Left ventricle myocardium superior (tissue), 1 donor: ENCODE measurements around the gene CCDC85C. TPM values are rescaled to one million over a fixed set of nuclear protein-coding genes. Genes with fewer than 3 reads are reported as not detected.
A peak's percentile ranks its signal among the peaks of the same experiment; 100 is the strongest.

ENCODE experiments used
- ATAC-seq: fragments of 200-7000 bp; cut with Tn5 transposase; one replicate; pipeline ENCODE4 v1.9.1; 2020; ENCODE audit warnings: mild to moderate bottlenecking, moderate library complexity
- DNase-seq: peaks from one replicate; pipeline ENCODE4 v3.0.0-alpha.2; 2020
- intact Hi-C: fragments of 100-400 bp; cut with micrococcal nuclease; formaldehyde crosslinking; loops from one replicate; pipeline ENCODE4 v1.11.0; 2022
- total RNA-seq: library from RNA; stranded (reverse); fragmentation: NEBNext Ultra II Directional; extraction: Animal tissue kit (Norgen Biotek cat#: 25700); gene quantifications from one replicate; pipeline ENCODE4 v1.2.1, GENCODE V29; 2021
- donor health status: DM: no; HTN: yes; CAD: no; lungs with severe emphysema.

CCDC85C gene
- total RNA-seq, 1 donor from 2014 or later = 49.3 TPM

DNA sequence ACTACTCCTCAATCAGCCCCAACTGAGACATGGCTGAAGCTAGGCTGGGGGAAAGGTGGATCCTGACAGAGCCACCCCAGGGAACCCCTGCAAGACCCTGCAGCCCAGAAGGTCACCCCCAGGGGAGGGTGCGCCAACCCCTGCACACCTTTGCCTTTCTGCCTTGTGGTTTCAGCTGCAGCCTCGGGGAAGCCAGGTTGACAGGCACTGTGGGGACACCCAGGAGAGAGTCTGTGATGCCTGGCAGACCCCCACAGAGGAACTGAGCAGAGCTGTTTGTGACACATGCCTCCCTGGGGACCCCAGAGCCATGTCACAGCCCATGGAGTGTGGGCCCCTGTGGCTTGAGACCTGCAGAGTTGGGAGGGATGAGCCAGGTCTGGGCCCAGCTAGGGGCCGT is 29.1 kb upstream of the CCDC85C start:
- ATAC-seq = no peak
- DNase-seq = no peak
- intact Hi-C loops = no loop called here

GRCh38 chr14:99632410-99633035 is 28.5 kb upstream of the CCDC85C start:
- DNase-seq (no peak), ATAC-seq (no peak)
- intact Hi-C loops = no loop called here

- intact Hi-C loops = no loop called here
- DNase-seq (no peak), ATAC-seq (no peak)
Observed at GRCh38 chr14:99630202-99630601, 26.2 kb upstream of the CCDC85C start.

DNA sequence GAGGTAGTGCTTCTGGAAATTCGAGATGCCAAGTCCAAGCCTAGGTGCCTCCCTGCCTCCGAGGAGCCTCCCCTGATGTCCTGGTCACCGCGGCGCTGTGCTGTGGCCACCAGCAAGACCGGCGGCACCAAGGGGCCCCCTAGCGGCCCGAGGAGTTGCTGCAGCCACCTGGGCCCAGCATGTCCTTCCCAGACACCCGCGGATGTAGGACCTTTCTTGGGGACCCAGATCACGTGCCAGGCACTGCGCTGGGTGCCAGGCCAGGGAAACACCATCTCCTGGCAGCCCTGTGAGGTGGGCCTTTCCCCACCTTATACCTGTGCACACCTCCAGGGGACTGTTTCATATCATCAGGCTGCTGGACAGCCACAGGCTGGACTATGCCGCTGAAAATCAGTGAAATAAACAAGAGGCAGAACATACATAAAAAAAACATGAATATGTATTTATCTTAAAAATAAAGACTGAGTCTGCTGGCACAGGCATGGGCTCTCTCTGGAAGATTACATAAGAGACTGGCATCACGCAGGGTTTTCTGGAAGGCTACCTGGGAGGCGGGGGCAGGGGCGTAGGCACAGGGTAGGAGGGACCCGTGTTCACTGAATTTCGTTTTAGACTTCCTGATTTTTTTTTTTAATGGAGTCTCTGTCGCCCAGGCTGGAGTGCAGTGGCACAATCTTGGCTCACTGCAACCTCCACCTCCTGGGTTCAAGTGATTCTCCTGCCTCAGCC is 25.0 kb upstream of the CCDC85C start:
- intact Hi-C loops = loop anchor here (5.0 kb wide), 1 partner anchor 107 kb away; no protein-coding TSS in a partner anchor
- peak; percentile 88 for DNase-seq
- peak; percentile 92 for ATAC-seq

- no peak for DNase-seq
- intact Hi-C loops = loop anchor here (5.0 kb wide), 1 partner anchor 105 kb away; no protein-coding TSS in a partner anchor
- no peak for ATAC-seq
Observed at GRCh38 chr14:99627510-99628381, 23.7 kb upstream of the CCDC85C start.

DNA sequence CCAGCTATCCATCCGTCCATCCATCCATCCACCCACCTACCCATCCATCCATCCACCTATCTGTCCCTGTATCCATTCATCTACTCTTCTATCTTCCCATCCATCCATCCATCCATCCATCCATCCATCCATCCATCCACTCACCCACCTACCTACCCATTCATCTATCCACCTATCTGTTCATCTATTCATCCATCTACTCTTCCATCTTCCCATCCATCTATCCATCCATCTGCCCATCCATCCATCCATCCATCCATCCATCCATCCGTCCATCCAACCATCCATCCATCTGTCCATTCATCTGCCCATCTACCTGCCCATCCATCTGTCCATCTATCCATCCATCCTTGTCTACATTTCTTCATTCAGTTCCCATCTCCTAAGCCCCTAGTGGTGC is 23.1 kb upstream of the CCDC85C start:
- ATAC-seq = no peak
- intact Hi-C loops = loop anchor here (5.0 kb wide), 1 partner anchor 105 kb away; no protein-coding TSS in a partner anchor
- DNase-seq = no peak

GRCh38 chr14:99626041-99626648 is 22.1 kb upstream of the CCDC85C start:
- DNase-seq (no peak), ATAC-seq (no peak)
- intact Hi-C loops = loop anchor here (5.0 kb wide), 1 partner anchor 104 kb away; no protein-coding TSS in a partner anchor

DNA sequence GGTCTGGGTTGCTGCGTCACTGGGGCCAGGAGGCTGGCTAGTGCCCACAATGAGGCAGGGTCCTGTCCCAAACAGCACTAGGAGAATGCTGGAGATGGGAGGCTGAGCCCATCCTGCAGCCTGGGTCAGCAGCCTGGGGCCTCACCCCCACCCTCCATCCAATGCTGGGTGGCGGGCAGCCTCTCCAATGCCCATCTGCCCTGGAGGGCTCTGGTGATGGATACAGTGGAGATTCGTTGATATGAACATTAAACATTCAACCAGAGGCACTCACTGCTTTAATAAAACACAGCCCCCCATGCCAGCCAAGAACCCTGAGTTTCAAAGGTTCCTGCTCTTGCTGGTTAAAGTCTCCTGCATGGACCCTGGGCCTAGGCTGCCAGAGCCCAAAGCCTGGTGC is 21.5 kb upstream of the CCDC85C start:
- ATAC-seq (no peak), DNase-seq (no peak)
- intact Hi-C loops = loop anchor here (5.0 kb wide), 1 partner anchor 103 kb away; no protein-coding TSS in a partner anchor

DNA sequence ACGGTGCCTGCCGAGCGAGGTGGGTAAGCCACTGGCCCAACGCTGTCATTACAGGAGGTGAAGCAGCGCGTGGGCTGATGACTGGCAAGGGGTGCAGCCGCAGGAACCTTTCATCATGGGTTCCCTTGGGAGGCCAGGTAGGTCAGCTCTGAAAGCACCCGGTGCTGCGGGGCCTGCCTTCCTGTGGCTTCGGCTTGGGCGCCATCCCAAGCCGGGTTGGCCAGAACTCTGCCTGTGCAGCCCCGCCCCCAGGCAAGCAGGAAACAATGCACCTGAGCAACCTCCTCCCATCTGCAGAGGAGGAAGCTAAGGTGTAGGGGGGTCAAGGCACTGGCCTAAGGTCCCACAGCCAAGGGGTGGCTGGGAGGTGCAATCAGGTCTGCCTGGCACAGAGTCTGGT is 21.0 kb upstream of the CCDC85C start:
- intact Hi-C loops = loop anchor here (5.0 kb wide), 1 partner anchor 103 kb away; no protein-coding TSS in a partner anchor

DNA sequence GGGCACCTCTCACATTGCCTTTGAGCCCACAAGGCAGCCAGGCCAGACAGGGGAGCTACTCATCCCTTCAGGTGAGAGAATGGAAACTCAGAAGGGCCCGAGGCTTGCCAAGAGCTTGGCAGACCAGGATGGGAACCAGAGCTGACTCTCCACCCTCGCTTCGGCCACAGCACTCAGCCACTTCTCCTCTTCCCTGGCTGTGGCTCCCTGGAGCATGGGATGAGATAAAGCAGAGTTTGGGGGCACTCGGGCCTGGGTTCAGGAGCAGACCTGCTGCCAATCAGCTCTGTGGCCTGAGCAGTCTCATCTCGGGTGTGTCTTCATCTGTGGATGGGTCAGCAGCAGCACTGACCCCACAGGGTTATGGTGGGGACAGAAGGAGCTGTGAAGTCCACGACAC is 20.0 kb upstream of the CCDC85C start:
- intact Hi-C loops = no loop called here
- ATAC-seq (no peak), DNase-seq (no peak)

More for the DNA sequence above, 21.0 kb upstream of the CCDC85C start:
- DNase-seq (no peak), ATAC-seq (no peak)

- ATAC-seq (no peak), DNase-seq (no peak)
- intact Hi-C loops = no loop called here
Observed at GRCh38 chr14:99621948-99622347, 17.9 kb upstream of the CCDC85C start.

- DNase-seq = no peak
- intact Hi-C loops = no loop called here
- peak; percentile 29 for ATAC-seq
Observed at GRCh38 chr14:99619835-99620834, 16.1 kb upstream of the CCDC85C start.

DNA sequence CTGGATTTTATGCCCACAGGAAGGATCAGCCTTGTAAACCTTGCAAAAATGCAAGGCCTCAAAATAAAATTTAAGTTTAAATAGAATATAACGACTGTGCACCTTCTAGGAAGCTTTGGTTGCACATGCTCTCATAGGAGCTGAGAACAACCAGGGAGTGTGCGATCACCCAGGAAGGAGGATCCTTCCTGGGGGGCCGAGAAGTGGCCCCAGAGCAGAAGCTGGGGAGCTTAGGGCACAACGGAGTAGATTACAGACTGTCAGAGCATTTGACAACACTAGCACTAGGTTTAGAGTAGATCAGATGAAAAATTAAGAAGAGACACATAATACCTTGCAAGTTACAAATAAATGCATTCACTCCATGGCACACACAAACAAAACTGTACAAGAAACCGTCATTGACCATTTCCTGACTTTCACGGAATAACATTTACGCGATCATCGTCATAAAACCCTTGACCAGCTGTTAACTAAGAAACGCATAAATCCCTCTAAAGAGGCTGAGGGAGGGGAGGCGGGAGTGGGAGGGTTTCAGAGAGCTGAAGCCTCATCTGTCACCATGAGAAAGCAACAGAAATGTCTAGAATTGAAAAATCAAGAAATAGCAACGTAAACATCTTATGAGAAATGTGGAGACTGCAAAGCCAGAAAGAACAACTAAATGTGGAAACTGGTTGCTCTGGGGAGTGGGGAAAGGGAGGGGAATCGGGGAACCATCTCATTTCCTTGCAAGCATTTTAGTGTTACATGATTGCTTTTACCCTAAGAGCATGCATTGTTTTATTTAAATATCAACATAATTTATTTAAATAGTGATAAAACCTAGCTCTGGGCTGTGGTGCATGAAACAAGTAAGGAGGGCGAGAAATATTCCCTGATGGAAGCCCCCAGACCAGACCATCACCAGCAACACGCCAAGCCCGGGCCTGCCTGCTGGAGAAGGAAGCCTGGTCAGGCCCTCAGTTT is 13.1 kb upstream of the CCDC85C start:
- DNase-seq (no peak), ATAC-seq (no peak)
- intact Hi-C loops = no loop called here

DNA sequence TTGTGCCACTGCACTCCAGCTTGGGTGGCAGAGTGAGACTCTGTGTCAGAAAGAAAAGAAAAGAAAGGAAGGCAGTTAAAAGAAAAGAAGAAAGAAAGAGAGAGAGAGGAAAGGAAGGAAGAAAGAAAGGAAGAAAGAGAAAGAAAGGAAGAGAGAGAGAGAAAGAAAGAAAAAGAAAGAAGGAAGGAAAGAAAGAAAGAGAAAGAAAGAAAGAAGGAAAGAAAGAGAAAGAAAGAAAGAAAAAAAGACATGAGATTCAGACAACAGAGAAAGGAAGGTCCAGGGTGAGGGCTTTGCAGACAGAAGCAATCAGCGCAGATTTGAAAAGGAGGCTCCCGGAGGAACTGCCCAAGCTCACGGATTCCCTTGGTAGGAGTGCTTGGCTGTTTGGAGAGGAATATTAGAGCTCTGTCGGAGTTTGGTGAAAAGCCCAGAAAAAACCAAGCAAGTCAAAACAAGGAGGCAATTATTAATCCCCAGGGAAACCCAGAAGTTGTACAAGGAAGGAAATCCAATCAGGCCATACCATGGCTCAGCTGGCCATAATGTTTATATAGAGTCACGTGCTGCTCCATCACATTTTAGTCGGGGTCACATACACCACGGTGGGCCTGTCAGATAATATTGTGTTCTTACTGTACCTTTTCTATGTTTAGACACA is 11.6 kb upstream of the CCDC85C start:
- DNase-seq = no peak
- intact Hi-C loops = no loop called here
- peak; percentile 42 for ATAC-seq

GRCh38 chr14:99612738-99613330 is 8.8 kb upstream of the CCDC85C start:
- DNase-seq (no peak), ATAC-seq (no peak)
- intact Hi-C loops = loop anchor here (5.0 kb wide), 1 partner anchor 86 kb away; no protein-coding TSS in a partner anchor
